GM12875 (cell line): Measurements from ENCODE around the gene ZNF467.

ENCODE experiments used
- H3K4me3 ChIP-seq: one replicate; pipeline ENCODE4 v1.5.1; 2011; ENCODE audit warnings: low read depth, low read length, control low read depth
- TF ChIP-seq, protein P1 (sequence below): IDR thresholded peaks from 2 replicates; pipeline ENCODE4 v1.5.1; 2011; ENCODE audit warnings: low read depth, mild to moderate bottlenecking, control low read depth, inconsistent platforms, low read length, moderate library complexity, borderline replicate concordance; ENCODE audit not compliant: insufficient read depth

ZNF467 gene

DNA sequence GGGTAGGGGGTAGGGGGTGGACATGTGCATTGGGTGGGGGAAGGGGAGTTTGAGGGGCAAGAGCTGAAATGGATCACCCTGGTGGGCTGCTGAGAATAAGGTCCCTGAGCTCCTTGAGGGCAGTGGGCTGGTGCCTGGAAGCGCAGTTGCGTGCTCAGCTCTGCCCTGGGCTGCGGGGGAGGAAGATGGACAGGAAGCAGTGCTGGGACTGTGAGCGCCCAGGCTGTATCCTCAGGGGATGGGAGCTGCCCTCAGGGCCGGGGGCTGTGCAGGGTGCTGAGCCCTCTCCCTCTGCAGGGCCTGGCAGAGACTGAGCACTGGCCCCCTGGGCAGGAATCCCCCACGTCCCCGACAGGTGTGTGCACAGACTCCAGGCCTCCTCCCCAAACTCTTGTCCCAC lies 24.4 kb upstream of the ZNF467 start:
- no peak overlapping the region for H3K4me3 ChIP-seq
- TF ChIP-seq, protein P1, sequence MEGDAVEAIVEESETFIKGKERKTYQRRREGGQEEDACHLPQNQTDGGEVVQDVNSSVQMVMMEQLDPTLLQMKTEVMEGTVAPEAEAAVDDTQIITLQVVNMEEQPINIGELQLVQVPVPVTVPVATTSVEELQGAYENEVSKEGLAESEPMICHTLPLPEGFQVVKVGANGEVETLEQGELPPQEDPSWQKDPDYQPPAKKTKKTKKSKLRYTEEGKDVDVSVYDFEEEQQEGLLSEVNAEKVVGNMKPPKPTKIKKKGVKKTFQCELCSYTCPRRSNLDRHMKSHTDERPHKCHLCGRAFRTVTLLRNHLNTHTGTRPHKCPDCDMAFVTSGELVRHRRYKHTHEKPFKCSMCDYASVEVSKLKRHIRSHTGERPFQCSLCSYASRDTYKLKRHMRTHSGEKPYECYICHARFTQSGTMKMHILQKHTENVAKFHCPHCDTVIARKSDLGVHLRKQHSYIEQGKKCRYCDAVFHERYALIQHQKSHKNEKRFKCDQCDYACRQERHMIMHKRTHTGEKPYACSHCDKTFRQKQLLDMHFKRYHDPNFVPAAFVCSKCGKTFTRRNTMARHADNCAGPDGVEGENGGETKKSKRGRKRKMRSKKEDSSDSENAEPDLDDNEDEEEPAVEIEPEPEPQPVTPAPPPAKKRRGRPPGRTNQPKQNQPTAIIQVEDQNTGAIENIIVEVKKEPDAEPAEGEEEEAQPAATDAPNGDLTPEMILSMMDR = no peak

DNA sequence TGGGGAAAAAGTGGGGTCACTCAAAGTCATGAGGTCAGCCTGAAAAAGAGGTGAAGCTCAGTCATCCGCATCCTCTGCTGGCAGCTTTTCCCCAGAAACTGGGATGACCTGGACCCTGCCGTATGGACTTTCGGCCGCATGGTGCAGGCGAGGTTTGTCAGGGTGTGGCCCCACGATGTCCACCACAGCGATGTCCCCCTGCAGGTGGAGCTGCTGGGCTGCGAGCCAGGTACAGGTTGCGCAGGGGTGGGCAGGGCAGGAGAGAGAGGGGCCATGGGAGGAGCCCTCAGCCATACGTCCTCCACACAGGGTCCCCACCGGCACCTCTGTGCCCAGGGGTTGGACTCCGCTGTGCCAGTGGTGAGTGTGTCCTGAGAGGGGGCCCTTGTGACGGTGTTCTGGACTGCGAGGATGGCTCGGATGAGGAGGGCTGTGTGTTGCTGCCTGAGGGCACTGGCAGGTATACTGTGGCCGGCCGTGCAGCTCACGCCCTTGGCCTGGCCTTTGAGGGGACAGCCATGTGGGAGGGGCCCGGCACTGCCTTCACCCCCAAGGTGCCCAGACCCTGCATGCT lies 23.0 kb upstream of the ZNF467 start:
- no peak overlapping the region for H3K4me3 ChIP-seq
- TF ChIP-seq, protein P1 = no peak

DNA sequence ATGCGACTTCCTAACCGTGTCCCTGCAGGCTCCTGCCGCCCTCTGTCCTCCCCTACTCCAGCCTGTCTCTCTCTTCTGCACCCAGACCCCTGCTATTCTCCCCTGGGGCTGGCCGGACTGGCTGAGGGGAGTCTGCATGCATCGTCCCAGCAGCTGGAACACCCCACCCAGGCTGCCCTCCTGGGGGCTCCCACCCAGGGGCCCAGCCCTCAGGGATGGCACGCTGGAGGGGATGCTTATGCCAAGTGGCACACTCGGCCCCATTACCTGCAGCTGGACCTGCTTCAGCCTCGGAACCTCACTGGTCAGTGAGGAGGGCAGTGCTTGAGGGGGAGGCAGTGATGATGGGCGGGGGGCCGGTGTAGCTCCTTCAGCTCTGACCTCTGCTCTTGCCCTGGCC lies 21.7 kb upstream of the ZNF467 start:
- H3K4me3 ChIP-seq = no peak overlapping the region
- TF ChIP-seq, protein P1 = no peak

DNA sequence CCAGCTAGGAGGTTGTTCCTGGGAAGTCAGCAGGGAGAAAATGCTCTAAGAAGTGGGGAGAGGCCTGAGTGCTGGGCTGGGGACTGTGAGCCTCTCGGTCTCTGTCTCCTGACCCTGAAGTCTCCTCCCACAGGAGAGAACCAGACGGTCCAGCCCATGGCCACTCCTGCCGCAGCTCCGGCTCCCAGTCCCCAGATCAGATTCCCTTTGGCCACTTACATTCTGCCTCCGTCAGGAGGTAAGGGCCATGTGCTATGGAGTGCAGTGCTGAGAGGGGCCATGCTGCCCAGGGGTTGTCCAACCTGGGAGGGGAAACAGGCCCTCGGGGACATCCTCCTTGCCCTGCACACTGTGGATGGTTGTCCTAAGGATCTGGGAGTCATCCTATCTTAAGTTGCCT lies 21.3 kb upstream of the ZNF467 start:
- no peak overlapping the region for H3K4me3 ChIP-seq
- TF ChIP-seq, protein P1 = no peak

DNA sequence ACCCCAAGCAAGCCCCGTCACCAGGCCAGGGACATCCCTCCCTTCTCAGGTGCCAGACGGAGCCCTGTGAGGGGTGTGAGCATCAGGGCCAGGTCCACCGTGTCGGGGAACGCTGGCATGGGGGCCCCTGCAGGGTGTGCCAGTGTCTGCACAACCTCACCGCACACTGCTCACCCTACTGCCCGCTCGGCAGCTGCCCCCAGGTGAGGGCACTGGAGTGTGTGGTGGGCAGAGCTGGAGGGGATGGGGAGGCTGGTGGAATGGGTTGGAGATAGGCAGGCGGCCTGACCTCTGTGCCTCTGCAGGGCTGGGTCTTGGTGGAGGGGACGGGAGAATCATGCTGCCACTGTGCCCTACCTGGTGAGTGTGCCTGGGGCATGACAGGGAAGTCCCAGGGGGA lies 19.9 kb upstream of the ZNF467 start:
- TF ChIP-seq, protein P1 = no peak
- no peak overlapping the region for H3K4me3 ChIP-seq

DNA sequence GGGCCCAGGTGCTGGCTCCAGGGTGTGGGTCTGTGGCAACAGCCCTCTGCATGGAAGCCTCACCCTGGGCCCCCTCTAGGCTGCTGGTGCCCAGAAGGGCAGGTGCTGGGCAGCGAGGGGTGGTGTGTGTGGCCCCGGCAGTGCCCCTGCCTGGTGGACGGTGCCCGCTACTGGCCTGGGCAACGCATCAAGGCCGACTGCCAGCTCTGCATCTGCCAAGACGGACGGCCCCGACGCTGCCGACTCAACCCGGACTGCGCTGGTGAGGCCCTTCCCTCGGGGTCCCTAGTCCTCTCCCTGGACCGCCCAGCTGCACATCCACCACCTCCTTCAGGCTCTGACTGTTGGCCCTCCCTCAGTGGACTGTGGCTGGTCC lies 18.8 kb upstream of the ZNF467 start:
- H3K4me3 ChIP-seq = no peak overlapping the region
- TF ChIP-seq, protein P1 = no peak

DNA sequence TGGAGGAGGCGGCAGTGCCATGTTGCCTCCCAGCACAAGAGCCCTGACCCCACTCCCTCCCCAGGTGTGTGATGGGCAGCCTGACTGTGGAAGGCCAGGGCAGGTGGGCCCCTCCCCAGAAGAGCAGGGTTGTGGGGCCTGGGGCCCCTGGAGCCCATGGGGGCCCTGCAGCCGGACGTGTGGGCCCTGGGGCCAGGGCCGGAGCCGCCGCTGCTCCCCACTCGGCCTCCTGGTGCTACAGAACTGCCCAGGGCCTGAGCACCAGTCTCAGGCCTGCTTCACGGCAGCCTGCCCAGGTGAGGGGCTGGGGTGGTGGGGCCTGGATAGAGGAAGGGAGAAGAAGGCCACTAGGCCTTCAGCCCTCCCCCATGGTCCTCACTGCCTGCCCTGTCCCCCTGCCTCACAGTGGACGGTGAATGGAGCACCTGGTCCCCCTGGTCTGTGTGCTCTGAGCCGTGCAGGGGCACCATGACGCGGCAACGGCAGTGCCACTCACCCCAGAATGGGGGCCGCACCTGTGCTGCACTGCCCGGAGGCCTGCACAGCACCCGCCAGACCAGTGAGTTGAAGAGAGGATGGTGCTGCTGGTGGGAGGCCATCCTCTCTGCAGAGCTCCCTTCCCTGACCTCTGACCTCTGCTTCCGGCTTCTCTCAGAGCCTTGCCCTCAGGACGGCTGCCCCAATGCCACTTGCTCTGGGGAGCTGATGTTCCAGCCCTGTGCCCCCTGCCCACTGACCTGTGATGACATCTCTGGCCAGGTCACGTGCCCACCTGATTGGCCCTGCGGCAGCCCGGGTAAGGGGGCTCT lies 18.2 kb upstream of the ZNF467 start:
- no peak overlapping the region for H3K4me3 ChIP-seq
- TF ChIP-seq, protein P1 = no peak
